SK-N-SH treated with all-trans-retinoic acid at 6 μM for 48 hours (cell line): ENCODE results near the gene ERRFI1.

Experiments used
- ARNTL ChIP-seq: fragments of 450-650 bp; formaldehyde crosslinking; IDR thresholded peaks from 2 replicates; pipeline ENCODE4 v1.5.0; 2020; ENCODE audit warnings: low read depth, mild to moderate bottlenecking, moderate library complexity, borderline replicate concordance
- BACH2 ChIP-seq: fragments of 250-450 bp; sonication (Bioruptor Pico); IDR thresholded peaks from 2 replicates; pipeline ENCODE4 v1.9.0; 2021; ENCODE audit warnings: mild to moderate bottlenecking, borderline replicate concordance
- ESRRG ChIP-seq: fragments of 250-450 bp; sonication (Bioruptor Pico); IDR thresholded peaks from 2 replicates; pipeline ENCODE4 v1.6.1; 2021; ENCODE audit warnings: mild to moderate bottlenecking
- SNAI2 ChIP-seq: fragments of 250-450 bp; sonication (Bioruptor Pico); IDR thresholded peaks from 2 replicates; pipeline ENCODE4 v1.5.0; 2020; ENCODE audit warnings: mild to moderate bottlenecking, moderate library complexity
- TOX ChIP-seq: fragments of 250-450 bp; sonication (Bioruptor Pico); IDR thresholded peaks from 2 replicates; pipeline ENCODE4 v1.8.0; 2021; ENCODE audit warnings: mild to moderate bottlenecking, moderate library complexity, borderline replicate concordance
- ZNF70 ChIP-seq: fragments of 450-650 bp; formaldehyde crosslinking; IDR thresholded peaks from 2 replicates; pipeline ENCODE4 v1.5.0; 2020; ENCODE audit warnings: mild to moderate bottlenecking, moderate library complexity

DNA sequence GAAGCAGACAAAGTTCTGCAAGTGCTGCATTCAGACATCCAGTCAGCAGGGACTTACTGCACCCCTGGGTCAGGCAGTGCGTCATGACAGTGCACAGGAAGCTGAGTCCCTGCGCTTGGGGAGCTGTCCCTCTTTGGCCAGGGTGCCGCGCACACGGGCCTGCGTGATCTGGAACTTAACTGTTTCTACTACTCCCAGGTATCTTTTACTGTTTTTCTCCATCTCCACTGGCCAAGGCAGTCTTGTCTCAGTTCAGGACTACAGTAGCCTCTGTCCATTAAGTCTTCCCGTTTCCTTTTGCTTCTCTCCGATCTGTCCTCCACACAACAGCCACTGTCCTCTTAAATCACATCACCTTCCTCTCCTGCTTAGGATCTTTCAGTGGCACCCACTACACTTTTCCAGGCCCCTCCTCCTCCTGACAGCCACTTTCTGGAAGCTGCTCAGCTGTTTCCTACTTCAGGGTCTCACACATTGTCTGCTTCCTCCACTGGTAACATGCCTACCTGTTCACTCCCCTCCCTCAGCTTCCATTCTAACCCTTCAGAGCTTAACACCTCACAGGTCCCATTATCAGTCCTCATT is 15.9 kb downstream of the ERRFI1 start:
- no peak for TF ChIP-seq BACH2 (CRISPR knock-in tag)
- TF ChIP-seq TOX (CRISPR knock-in tag): no peak
- no peak for TF ChIP-seq SNAI2 (CRISPR knock-in tag)
- no peak for TF ChIP-seq ZNF70 (CRISPR knock-in tag)
- TF ChIP-seq ARNTL (CRISPR knock-in tag): no peak
- TF ChIP-seq ESRRG (CRISPR knock-in tag): no peak
